H1 (cell line): ENCODE data around the gene STK39. TPM values are rescaled to one million over a fixed set of nuclear protein-coding genes. Genes with fewer than 3 reads are reported as not detected.

Experiments
- CTCF ChIA-PET: fragments of 300-600 bp; sonication (Branson Sonifier 250); formaldehyde crosslinking; loops from one replicate; lab custom pipeline; 2021; ENCODE audit not compliant: partially characterized antibody; lab: Charles Lee
- POLR2A ChIA-PET: fragments of 300-600 bp; sonication (Branson Sonifier 250); formaldehyde crosslinking; loops from one replicate; lab custom pipeline; 2021; ENCODE audit warnings: inconsistent platforms; ENCODE audit not compliant: partially characterized antibody; lab: Charles Lee
- DNase-seq, 2 experiments: peaks; one replicate each; pipeline versions ENCODE4 v3.0.0 to v3.0.0-alpha.2; 2010 to 2022; ENCODE audit warnings: low spot score in 2 of 2, low read depth in 1 of 2, mixed read lengths in 1 of 2
- FAIRE-seq: peaks from 2 replicates; lab custom pipeline; 2011; peaks lifted over from hg19 to GRCh38; lab: Jason Lieb, UNC
- H2AFZ ChIP-seq: 2 replicates; pipeline ENCODE4 v1.8.1; 2012; ENCODE audit warnings: low read length, inconsistent platforms
- H2AK5ac ChIP-seq: 2 replicates; pipeline ENCODE4 v1.6.1; 2013; ENCODE audit warnings: low read depth, low read length
- H2BK120ac ChIP-seq: replicated peaks from 2 replicates; pipeline ENCODE3; 2013; ENCODE audit warnings: low read depth, low read length, inconsistent platforms
- H2BK12ac ChIP-seq: 2 replicates; pipeline ENCODE4 v1.6.1; 2013; ENCODE audit warnings: low read depth, low read length
- H2BK15ac ChIP-seq: 2 replicates; pipeline ENCODE4 v1.6.1; 2013; ENCODE audit warnings: low read length
- H2BK20ac ChIP-seq: 2 replicates; pipeline ENCODE4 v1.6.1; 2013; ENCODE audit warnings: low read length
- H2BK5ac ChIP-seq: 2 replicates; pipeline ENCODE4 v1.6.1; 2013; ENCODE audit warnings: low read depth, low read length
- H3K14ac ChIP-seq: 2 replicates; pipeline ENCODE4 v1.6.1; 2013; ENCODE audit warnings: inconsistent platforms; ENCODE audit not compliant: insufficient read length
- H3K18ac ChIP-seq: 2 replicates; pipeline ENCODE4 v1.6.1; 2013; ENCODE audit warnings: low read length; ENCODE audit errors: extremely low read depth
- H3K23ac ChIP-seq: 2 replicates; pipeline ENCODE4 v1.6.1; 2013; ENCODE audit warnings: inconsistent platforms; ENCODE audit not compliant: insufficient read length
- H3K23me2 ChIP-seq: 2 replicates; pipeline ENCODE4 v1.6.1; 2013; ENCODE audit warnings: low read depth, low read length
- H3K27ac ChIP-seq: 2 replicates; pipeline ENCODE4 v1.6.1; 2011; ENCODE audit warnings: low read depth, low read length, inconsistent platforms
- H3K27me3 ChIP-seq, 4 experiments: replicated peaks in 1 of 4; 1 replicate in 1 of 4; 2 replicates in 3 of 4; pipeline versions ENCODE4 v1.6.1 to v1.8.1; 2011 to 2013; ENCODE audit warnings: low read length in 3 of 4, mild to moderate bottlenecking in 3 of 4, inconsistent platforms in 2 of 4, mixed read lengths in 2 of 4, moderate library complexity in 1 of 4; ENCODE audit not compliant: control insufficient read depth in 3 of 4, insufficient read depth in 3 of 4; ENCODE audit errors: extremely low read depth in 1 of 4
- H3K36me3 ChIP-seq, 4 experiments: 2 replicates each; pipeline versions ENCODE4 v1.6.1 to v1.8.1; 2011 to 2013; ENCODE audit warnings: mild to moderate bottlenecking in 4 of 4, low read length in 3 of 4, moderate library complexity in 2 of 4, control low read depth in 1 of 4, inconsistent platforms in 1 of 4; ENCODE audit not compliant: insufficient read depth in 4 of 4, control insufficient read depth in 2 of 4
- H3K4ac ChIP-seq: replicated peaks from 2 replicates; pipeline ENCODE3; 2013; ENCODE audit warnings: low read length, low read depth, mixed read lengths, inconsistent platforms; ENCODE audit not compliant: insufficient read length
- H3K4me1 ChIP-seq, 4 experiments: replicated peaks in 1 of 4; 1 replicate in 1 of 4; 2 replicates in 3 of 4; pipeline versions ENCODE4 v1.6.1 to v1.8.1; 2011 to 2013; ENCODE audit warnings: low read length in 3 of 4, inconsistent platforms in 2 of 4, mixed read lengths in 1 of 4; ENCODE audit not compliant: insufficient read depth in 4 of 4, control insufficient read depth in 3 of 4
- H3K4me2 ChIP-seq, 2 experiments: 2 replicates each; pipeline versions ENCODE4 v1.6.1 to v1.8.1; 2011 to 2013; ENCODE audit warnings: low read depth in 2 of 2, low read length in 2 of 2, control low read depth in 1 of 2, inconsistent platforms in 1 of 2, mild to moderate bottlenecking in 1 of 2; ENCODE audit not compliant: insufficient read depth in 1 of 2
- H3K4me3 ChIP-seq, 4 experiments: fragments of 200-600, 300-600 bp in 1 of 4; sonication (generic), shearing (Covaris generic), sonication (Bioruptor Twin) in 1 of 4; 2 replicates each; pipeline versions ENCODE4 v1.5.1 to v1.8.1; 2011 to 2016; ENCODE audit warnings: low read length in 4 of 4, low read depth in 3 of 4, control low read depth in 2 of 4, inconsistent platforms in 2 of 4, mild to moderate bottlenecking in 2 of 4, mixed read lengths in 1 of 4, moderate library complexity in 1 of 4; ENCODE audit not compliant: insufficient read depth in 2 of 4; ENCODE audit errors: extremely low read depth in 1 of 4
- H3K56ac ChIP-seq: replicated peaks from 2 replicates; pipeline ENCODE3; 2013; ENCODE audit warnings: low read depth, mild to moderate bottlenecking, mixed read lengths, low read length, inconsistent platforms; ENCODE audit not compliant: insufficient read length
- H3K79me1 ChIP-seq: 2 replicates; pipeline ENCODE4 v1.6.1; 2013; ENCODE audit warnings: low read depth, low read length, control low read depth
- H3K79me2 ChIP-seq, 2 experiments: 2 replicates each; pipeline versions ENCODE4 v1.6.1 to v1.8.1; 2012 to 2013; ENCODE audit warnings: low read length in 2 of 2, mild to moderate bottlenecking in 2 of 2, inconsistent platforms in 1 of 2; ENCODE audit not compliant: insufficient read depth in 2 of 2, control insufficient read depth in 1 of 2
- H3K9ac ChIP-seq, 4 experiments: replicated peaks in 1 of 4; 1 replicate in 1 of 4; 2 replicates in 3 of 4; pipeline versions ENCODE4 v1.6.1 to v1.8.1; 2011 to 2013; ENCODE audit warnings: low read depth in 3 of 4, low read length in 3 of 4, control low read depth in 2 of 4, mild to moderate bottlenecking in 2 of 4, moderate library complexity in 2 of 4, inconsistent platforms in 1 of 4; ENCODE audit errors: extremely low read depth in 1 of 4
- H3K9me3 ChIP-seq, 2 experiments: 2 replicates each; pipeline versions ENCODE4 v1.6.1 to v1.8.1; 2012 to 2013; ENCODE audit warnings: mild to moderate bottlenecking in 2 of 2, moderate library complexity in 2 of 2, control low read depth in 1 of 2, inconsistent platforms in 1 of 2, low read depth in 1 of 2, low read length in 1 of 2, mixed read lengths in 1 of 2; ENCODE audit not compliant: insufficient read depth in 2 of 2
- H4K20me1 ChIP-seq, 2 experiments: replicated peaks in 1 of 2; 2 replicates each; pipeline versions ENCODE3 to v1.8.1; 2011 to 2013; ENCODE audit warnings: inconsistent platforms in 2 of 2, low read length in 2 of 2, mild to moderate bottlenecking in 1 of 2; ENCODE audit not compliant: insufficient read depth in 2 of 2, control insufficient read depth in 1 of 2
- H4K5ac ChIP-seq: 2 replicates; pipeline ENCODE4 v1.6.1; 2013; ENCODE audit warnings: low read length, low read depth, mixed read lengths, inconsistent platforms; ENCODE audit not compliant: insufficient read length
- H4K8ac ChIP-seq: 2 replicates; pipeline ENCODE4 v1.8.0; 2013; ENCODE audit warnings: mild to moderate bottlenecking, moderate library complexity, low read length, inconsistent platforms; ENCODE audit not compliant: insufficient read depth; ENCODE audit errors: extremely low read depth
- H4K91ac ChIP-seq: replicated peaks from 2 replicates; pipeline ENCODE3; 2013; ENCODE audit warnings: low read length, mixed read lengths, inconsistent platforms; ENCODE audit not compliant: insufficient read length
- BCL11A ChIP-seq, 2 experiments: IDR thresholded peaks; one replicate each; pipeline ENCODE4 v1.6.1; 2011; ENCODE audit warnings: low read depth in 2 of 2, low read length in 2 of 2, mild to moderate bottlenecking in 2 of 2
- CTBP2 ChIP-seq: IDR thresholded peaks from 2 replicates; pipeline ENCODE4 v1.7.0; 2011; ENCODE audit warnings: borderline replicate concordance, mild to moderate bottlenecking, moderate library complexity, mixed read lengths, low read length; ENCODE audit not compliant: insufficient read depth, insufficient read length
- TEAD4 ChIP-seq: IDR thresholded peaks from 2 replicates; pipeline ENCODE4 v1.6.1; 2012; ENCODE audit warnings: low read depth, low read length, inconsistent platforms, mixed read lengths
- WGBS, 2 experiments: shearing (Covaris generic) in 1 of 2; methylation state at CpG; one replicate each; pipeline versions ENCODE4 v1.1.6 to v1.1.7; 2013 to 2015; ENCODE audit warnings: low lambda C conversion rate in 2 of 2, mixed read lengths in 2 of 2, inconsistent platforms in 1 of 2, low coverage in 1 of 2, missing lambda C conversion rate in 1 of 2; ENCODE audit not compliant: insufficient replicate concordance in 2 of 2, insufficient coverage in 1 of 2, insufficient read length in 1 of 2; ENCODE audit errors: extremely low coverage in 1 of 2, missing lambda C conversion rate in 1 of 2; 5-methylcytosine and 5-hydroxymethylcytosine counted together
- polyA plus RNA-seq, 7 experiments: library from polyadenylated mRNA; depleted of rRNA in 3 of 7; stranded (reverse) in 5 of 7; unstranded in 2 of 7; fragments of >200 nt in 5 of 7; fragments of 200-250 nt in 2 of 7; gene quantifications; 1 replicate in 5 of 7; 2 replicates in 1 of 7; 4 replicates in 1 of 7; pipeline versions ENCODE4 v1.2.1 to v1.2.3, GENCODE V29; 2011 to 2013; ENCODE audit warnings: missing spikeins in 2 of 7, mixed read lengths in 2 of 7
- total RNA-seq: library from RNA; stranded (reverse); fragmentation: NEBNext Ultra II Directional; extraction: Animal tissue kit (Norgen Biotek cat#: 25700); gene quantifications from 2 replicates; pipeline ENCODE4 v1.2.1, GENCODE V29; 2021

The STK39 gene
- total and polyA plus RNA-seq, 2 of the 8 experiments (the other 6 are each of a cell fraction or from before 2014, with no cell fraction given), result 13.7 to 23.8 TPM

- Histone ChIP-seq H4K91ac (no peak overlapping the region), H2BK15ac (no peak overlapping the region), H3K9me3 (no peaks in the 10 kb centered on the region), H4K8ac (no peak overlapping the region), H2BK20ac (no peak overlapping the region), H2BK5ac (no peak overlapping the region), H2AFZ (no peak overlapping the region), H2AK5ac (no peak overlapping the region), H3K79me2 (no peaks in the 10 kb centered on the region), H3K36me3 (no peaks in the 10 kb centered on the region), H3K4me3 (no peak overlapping the region), H3K79me1 (peaks cover 3% of the 10 kb centered on the region; the same call in 1 of the 2 replicates), H3K4ac (no peak overlapping the region), H3K4me1 (peaks cover 0 to 16% (median 6%) of the 10 kb centered on the region in 4 experiments; a peak in 5 of 7 replicates), H2BK120ac (no peak overlapping the region), H3K18ac (no peak overlapping the region), H3K14ac (no peak overlapping the region), H3K23ac (no peak overlapping the region), H3K27ac (no peak overlapping the region), H3K27me3 (no peaks in the 10 kb centered on the region), H3K9ac (no peak overlapping the region), H3K4me2 (peak overlapping the region in 1 of 2 experiments; percentile 31; a peak in 1 of 4 replicates), H4K20me1 (peaks cover 0 to 1% of the 10 kb centered on the region in 2 experiments), H2BK12ac (no peak overlapping the region), H3K23me2 (no peaks in the 10 kb centered on the region), H4K5ac (no peak overlapping the region), H3K56ac (no peak overlapping the region)
- DNase-seq (no peak), FAIRE-seq (peak; percentile 88)
- CTCF ChIA-PET, result interaction anchor here (0.9 to 2.6 kb wide), 5 partner anchors 10 to 114 kb away, joined by 3 to 12 read pairs (median 3); no protein-coding TSS in a partner anchor
- POLR2A ChIA-PET, result no interaction called here
- no peak for TF ChIP-seq CTBP2
- TF ChIP-seq TEAD4, result peak; percentile 69; the same call in 1 of the 2 replicates
- TF ChIP-seq BCL11A (IDR thresholded peaks at IDR 0.05; ENCODE audit: low read depth in 2 of 2, low read length in 2 of 2), result peak in 1 of 2 experiments; percentile 22
- WGBS, 2 experiments, result 39% methylated on average over 5 of the region's 5 CpGs; no CpG with 5 or more reads in 1 of the 2 experiments
These were observed 66.9 kb downstream of the STK39 start for GRCh38 chr2:168180483-168180882.
